Fibroblast of lung (primary cell): ENCODE measurements around the gene SPDYE17. TPM values are rescaled to one million over a fixed set of nuclear protein-coding genes. Genes with fewer than 3 reads are reported as not detected.
A peak's percentile ranks its signal among the peaks of the same experiment; 100 is the strongest.
"Not testable (repeated sequence)": the region's sequence is repeated elsewhere in the genome, so short reads cannot be mapped to it uniquely, and the experiment has no call there.

Experiments used
- DNase-seq, 2 donors: peaks; one replicate each; pipeline versions ENCODE4 v3.0.0 to v3.0.0-alpha.2; 2010; ENCODE audit warnings: low read depth in 2 of 2
- H2AFZ ChIP-seq: 2 replicates; pipeline ENCODE4 v1.5.1; 2012; ENCODE audit warnings: low read length, control low read depth, inconsistent platforms
- H3K27ac ChIP-seq: 2 replicates; pipeline ENCODE4 v1.5.1; 2011; ENCODE audit warnings: low read length, control low read depth; ENCODE audit not compliant: insufficient read depth
- H3K27me3 ChIP-seq: 2 replicates; pipeline ENCODE4 v1.5.1; 2011; ENCODE audit warnings: mild to moderate bottlenecking, low read length; ENCODE audit not compliant: control insufficient read depth, insufficient read depth
- H3K36me3 ChIP-seq: 2 replicates; pipeline ENCODE4 v1.5.1; 2011; ENCODE audit warnings: low read length; ENCODE audit not compliant: control insufficient read depth, insufficient read depth
- H3K4me1 ChIP-seq: 2 replicates; pipeline ENCODE4 v1.5.1; 2011; ENCODE audit warnings: low read length; ENCODE audit not compliant: control insufficient read depth, insufficient read depth; ENCODE audit errors: extremely low read depth
- H3K4me2 ChIP-seq: 2 replicates; pipeline ENCODE4 v1.5.1; 2011; ENCODE audit warnings: low read length, control low read depth; ENCODE audit not compliant: insufficient read depth; ENCODE audit errors: extremely low read depth
- H3K4me3 ChIP-seq, 4 experiments: fragments of 200-600 bp in 1 of 4; sonication (generic) in 1 of 4; replicated peaks in 1 of 4; 2 replicates each; pipeline ENCODE4 v1.5.1; 2011 to 2016; ENCODE audit warnings: low read length in 4 of 4, low read depth in 3 of 4, mild to moderate bottlenecking in 3 of 4, control low read depth in 2 of 4, inconsistent platforms in 1 of 4, mixed read lengths in 1 of 4; ENCODE audit not compliant: insufficient read depth in 1 of 4; ENCODE audit errors: control extremely low read depth in 1 of 4
- H3K79me2 ChIP-seq: 2 replicates; pipeline ENCODE4 v1.5.1; 2012; ENCODE audit warnings: mild to moderate bottlenecking, low read length, inconsistent platforms; ENCODE audit not compliant: control insufficient read depth, insufficient read depth
- H3K9ac ChIP-seq: 2 replicates; pipeline ENCODE4 v1.5.1; 2011; ENCODE audit warnings: mild to moderate bottlenecking, low read length, control low read depth; ENCODE audit not compliant: insufficient read depth
- H3K9me3 ChIP-seq: 2 replicates; pipeline ENCODE4 v1.5.1; 2012; ENCODE audit warnings: low read depth, low read length; ENCODE audit not compliant: control insufficient read depth, insufficient read depth
- H4K20me1 ChIP-seq: 2 replicates; pipeline ENCODE4 v1.5.1; 2011; ENCODE audit warnings: low read length; ENCODE audit not compliant: control insufficient read depth, insufficient read depth; ENCODE audit errors: extremely low read depth
- polyA plus RNA-seq, 2 donors: library from polyadenylated mRNA; depleted of rRNA in 1 of 2; stranded (reverse) in 1 of 2; unstranded in 1 of 2; fragments of >200 nt; gene quantifications; 2 replicates each; pipeline ENCODE4 v1.2.1, GENCODE V29; 2011 to 2012; ENCODE audit warnings: missing spikeins in 1 of 2
- total RNA-seq: library from RNA; depleted of rRNA; stranded (reverse); fragments of >200 nt; gene quantifications from 2 replicates; pipeline ENCODE4 v1.2.1, GENCODE V29; 2014

Gene SPDYE17
- total and polyA plus RNA-seq, 2 donors (not counting 1 experiment from before 2014, with no cell fraction given): not detected

GRCh38 chr7:77065869-77066268 lies 33.7 kb upstream of the SPDYE17 start:
- H3K9ac ChIP-seq, H3K27me3 ChIP-seq, H3K4me1 ChIP-seq, H3K79me2 ChIP-seq, H3K4me3 ChIP-seq, H2AFZ ChIP-seq, H3K27ac ChIP-seq, H3K9me3 ChIP-seq, DNase-seq, H3K36me3 ChIP-seq, H3K4me2 ChIP-seq, H4K20me1 ChIP-seq: not testable (repeated sequence)

GRCh38 chr7:77063732-77064131 lies 31.6 kb upstream of the SPDYE17 start:
- not testable (repeated sequence) for H2AFZ ChIP-seq, H3K27me3 ChIP-seq, H3K79me2 ChIP-seq, H3K9me3 ChIP-seq, H3K27ac ChIP-seq, H3K36me3 ChIP-seq, H3K4me3 ChIP-seq, H3K4me2 ChIP-seq, H4K20me1 ChIP-seq, H3K4me1 ChIP-seq, DNase-seq, H3K9ac ChIP-seq

GRCh38 chr7:77062557-77062956 lies 30.4 kb upstream of the SPDYE17 start, which contains the start of gene SPDYE18:
TSS of gene SPDYE18 (minus strand) at chr7:77062558. CDS start at chr7:77060512, 2,046 bp downstream.
- not testable (repeated sequence) for H3K4me1 ChIP-seq, H3K9ac ChIP-seq, H3K4me2 ChIP-seq, H3K27me3 ChIP-seq, DNase-seq, H3K36me3 ChIP-seq, H4K20me1 ChIP-seq, H3K79me2 ChIP-seq, H3K4me3 ChIP-seq, H3K27ac ChIP-seq, H3K9me3 ChIP-seq, H2AFZ ChIP-seq

- not testable (repeated sequence) for DNase-seq, H3K4me2 ChIP-seq, H4K20me1 ChIP-seq, H2AFZ ChIP-seq, H3K4me3 ChIP-seq, H3K27me3 ChIP-seq, H3K4me1 ChIP-seq, H3K27ac ChIP-seq, H3K9ac ChIP-seq, H3K79me2 ChIP-seq, H3K36me3 ChIP-seq, H3K9me3 ChIP-seq
These were observed 5.8 kb downstream of the SPDYE17 start for GRCh38 chr7:77026349-77026748.

- H2AFZ ChIP-seq, H4K20me1 ChIP-seq, H3K4me3 ChIP-seq, H3K27ac ChIP-seq, H3K27me3 ChIP-seq, H3K36me3 ChIP-seq, H3K4me2 ChIP-seq, H3K9me3 ChIP-seq, H3K4me1 ChIP-seq, H3K79me2 ChIP-seq, H3K9ac ChIP-seq: not testable (repeated sequence)
- DNase-seq: peak in 1 of 2 donors; percentile 71
These were observed 22.0 kb downstream of the SPDYE17 start for GRCh38 chr7:77010074-77010680.

- not testable (repeated sequence) for H3K27ac ChIP-seq, H3K9me3 ChIP-seq, H3K79me2 ChIP-seq, H2AFZ ChIP-seq, H3K4me1 ChIP-seq, H3K27me3 ChIP-seq, H3K4me3 ChIP-seq, H3K4me2 ChIP-seq, H4K20me1 ChIP-seq, H3K36me3 ChIP-seq, H3K9ac ChIP-seq
- peak; percentile 23 to 63 for DNase-seq
These were observed 24.2 kb downstream of the SPDYE17 start for GRCh38 chr7:77008000-77008399.
